Thyroid gland (tissue), 4 donors: ENCODE data around the gene KRT73. TPM values are rescaled to one million over a fixed set of nuclear protein-coding genes. Genes with fewer than 3 reads are reported as not detected.

ENCODE experiments used
- DNase-seq, 2 donors: peaks; one replicate each; pipeline ENCODE4 v3.0.0-alpha.2; 2019
- H3K27ac ChIP-seq, 3 donors: fragments of 200-600 bp; sonication (generic); 1 replicate in 2 of 3; 2 replicates in 1 of 3; pipeline ENCODE4 v1.5.1; 2016 to 2019; ENCODE audit warnings: mild to moderate bottlenecking in 1 of 3, moderate library complexity in 1 of 3
- H3K27me3 ChIP-seq: fragments of 200-600 bp; sonication (generic); one replicate; pipeline ENCODE4 v1.5.1; 2019
- H3K36me3 ChIP-seq, 2 donors: fragments of 200-600 bp; sonication (generic); one replicate each; pipeline ENCODE4 v1.5.1; 2016 to 2019
- H3K4me1 ChIP-seq, 2 donors: fragments of 200-600 bp; sonication (generic); one replicate each; pipeline ENCODE4 v1.5.1; 2017 to 2019
- H3K4me3 ChIP-seq, 3 donors: fragments of 200-600 bp; sonication (generic); replicated peaks in 1 of 3; 1 replicate in 2 of 3; 2 replicates in 1 of 3; pipeline ENCODE4 v1.5.1; 2016; ENCODE audit warnings: mild to moderate bottlenecking in 1 of 3
- H3K9me3 ChIP-seq: fragments of 200-600 bp; sonication (generic); one replicate; pipeline ENCODE4 v1.5.1; 2017
- POLR2A ChIP-seq, 2 donors: fragments of 450-650 bp; IDR thresholded peaks; one replicate each; pipeline ENCODE4 v1.6.1; 2017; ENCODE audit warnings: antibody characterized with exemption in 2 of 2, mild to moderate bottlenecking in 2 of 2, moderate library complexity in 1 of 2
- WGBS, 2 donors: methylation state at CpG; one replicate each; pipeline ENCODE4 v1.1.5; 2017; 5-methylcytosine and 5-hydroxymethylcytosine counted together
- intact Hi-C: fragments of 100-400 bp; cut with DNase I; formaldehyde crosslinking; loops from one replicate; pipeline ENCODE4 v1.15.1; 2023
- total RNA-seq, 4 donors: library from RNA; depleted of rRNA; stranded (reverse); fragments of >200 nt; gene quantifications; one replicate each; pipeline ENCODE4 v1.2.3, GENCODE V29; 2016
- TF ChIP-seq, protein P1 (sequence below), 6 experiments: fragments of 200-600 bp in 3 of 6; fragments of 450-650 bp in 3 of 6; sonication (generic) in 3 of 6; IDR thresholded peaks; one replicate each; pipeline ENCODE4 v1.5.1; 2016 to 2019; ENCODE audit warnings: antibody characterized with exemption in 6 of 6, mild to moderate bottlenecking in 2 of 6, inconsistent platforms in 1 of 6, moderate library complexity in 1 of 6

KRT73 gene
- total RNA-seq, 4 donors from 2014 or later, result not detected

DNA sequence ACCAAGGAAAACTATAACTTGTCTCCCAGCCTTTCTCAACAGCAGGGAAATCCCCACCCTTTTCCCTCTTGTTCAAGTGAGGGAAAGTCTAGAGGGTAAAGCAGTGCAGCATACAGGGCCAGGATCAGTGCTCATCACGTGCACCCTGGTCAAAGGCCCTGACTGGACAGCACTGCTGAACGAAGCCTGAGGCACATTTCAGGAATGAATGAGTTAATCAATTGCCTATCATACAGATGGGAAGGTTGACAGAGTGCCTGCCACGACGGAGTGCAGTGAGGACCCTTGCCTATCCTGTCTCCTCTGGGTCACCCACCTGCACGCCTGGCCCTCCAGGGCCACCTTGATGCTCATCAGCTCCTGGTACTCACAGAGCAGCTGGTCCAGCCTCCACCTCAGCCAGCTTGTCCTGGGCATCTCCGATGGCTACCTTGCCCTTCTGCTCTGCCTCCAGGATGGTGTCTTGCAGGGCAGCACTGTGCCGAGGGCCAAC is 11.7 kb upstream of the KRT73 start:
- 71 to 75% methylated on average over 7 of the region's 7 CpGs for whole genome bisulfite sequencing, 2 donors
- Histone ChIP-seq H3K9me3 (no peaks in the 10 kb centered on the region), H3K27me3 (no peaks in the 10 kb centered on the region), H3K36me3 (no peaks in the 10 kb centered on the region), H3K27ac (no peak overlapping the region), H3K4me1 (no peaks in the 10 kb centered on the region), H3K4me3 (no peak overlapping the region)
- TF ChIP-seq, protein P1, sequence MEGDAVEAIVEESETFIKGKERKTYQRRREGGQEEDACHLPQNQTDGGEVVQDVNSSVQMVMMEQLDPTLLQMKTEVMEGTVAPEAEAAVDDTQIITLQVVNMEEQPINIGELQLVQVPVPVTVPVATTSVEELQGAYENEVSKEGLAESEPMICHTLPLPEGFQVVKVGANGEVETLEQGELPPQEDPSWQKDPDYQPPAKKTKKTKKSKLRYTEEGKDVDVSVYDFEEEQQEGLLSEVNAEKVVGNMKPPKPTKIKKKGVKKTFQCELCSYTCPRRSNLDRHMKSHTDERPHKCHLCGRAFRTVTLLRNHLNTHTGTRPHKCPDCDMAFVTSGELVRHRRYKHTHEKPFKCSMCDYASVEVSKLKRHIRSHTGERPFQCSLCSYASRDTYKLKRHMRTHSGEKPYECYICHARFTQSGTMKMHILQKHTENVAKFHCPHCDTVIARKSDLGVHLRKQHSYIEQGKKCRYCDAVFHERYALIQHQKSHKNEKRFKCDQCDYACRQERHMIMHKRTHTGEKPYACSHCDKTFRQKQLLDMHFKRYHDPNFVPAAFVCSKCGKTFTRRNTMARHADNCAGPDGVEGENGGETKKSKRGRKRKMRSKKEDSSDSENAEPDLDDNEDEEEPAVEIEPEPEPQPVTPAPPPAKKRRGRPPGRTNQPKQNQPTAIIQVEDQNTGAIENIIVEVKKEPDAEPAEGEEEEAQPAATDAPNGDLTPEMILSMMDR (IDR thresholded peaks at IDR 0.05), result no peak
- no peak for TF ChIP-seq POLR2A (IDR thresholded peaks at IDR 0.05)
- no peak for DNase-seq
- intact Hi-C loops, result no loop called here

DNA sequence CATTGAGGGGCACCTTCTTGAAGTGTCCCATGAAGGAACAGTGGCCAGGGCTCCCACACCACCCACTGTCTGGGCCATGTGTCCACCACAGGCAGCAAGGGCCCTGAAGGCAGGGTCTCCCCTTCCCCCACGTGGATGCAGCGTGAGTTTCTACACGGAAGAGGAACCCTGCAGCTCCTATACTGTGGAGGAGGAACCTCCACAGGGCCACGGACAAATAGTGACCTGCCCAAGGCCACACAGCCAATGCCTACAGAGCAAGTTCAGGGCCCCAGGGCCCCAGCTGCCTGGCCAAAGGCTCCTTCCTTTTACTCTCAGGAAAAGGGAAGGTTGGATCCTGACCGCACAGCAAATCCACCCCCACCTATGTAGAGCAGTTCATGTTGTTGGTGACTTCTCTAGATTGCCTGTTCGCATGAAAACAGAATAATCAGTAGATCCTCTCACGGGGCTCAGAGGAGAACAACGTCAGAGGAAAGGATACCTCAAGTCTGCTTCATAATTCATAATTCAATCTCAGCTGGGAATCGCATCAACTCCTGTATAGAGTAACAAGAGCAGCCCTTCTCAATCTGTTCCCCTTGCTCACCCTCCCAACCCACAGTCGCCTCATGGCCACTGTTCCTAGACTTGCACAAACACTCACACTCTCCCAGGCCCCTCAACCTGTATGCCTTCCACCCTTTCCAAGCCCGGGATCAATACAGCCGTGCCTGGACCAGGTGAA is 11.1 kb upstream of the KRT73 start:
- no peaks in the 10 kb centered on the region for H3K27me3 ChIP-seq
- intact Hi-C loops, result no loop called here
- H3K9me3 ChIP-seq, result no peaks in the 10 kb centered on the region
- no peaks in the 10 kb centered on the region for H3K4me1 ChIP-seq
- WGBS, 2 donors, result 85 to 94% methylated on average over 12 of the region's 12 CpGs
- TF ChIP-seq, protein P1 (IDR thresholded peaks at IDR 0.05), result no peak
- no peak for TF ChIP-seq POLR2A (IDR thresholded peaks at IDR 0.05)
- DNase-seq, result no peak
- H3K27ac ChIP-seq, result no peak overlapping the region
- H3K36me3 ChIP-seq, result no peaks in the 10 kb centered on the region
- no peak overlapping the region for H3K4me3 ChIP-seq

DNA sequence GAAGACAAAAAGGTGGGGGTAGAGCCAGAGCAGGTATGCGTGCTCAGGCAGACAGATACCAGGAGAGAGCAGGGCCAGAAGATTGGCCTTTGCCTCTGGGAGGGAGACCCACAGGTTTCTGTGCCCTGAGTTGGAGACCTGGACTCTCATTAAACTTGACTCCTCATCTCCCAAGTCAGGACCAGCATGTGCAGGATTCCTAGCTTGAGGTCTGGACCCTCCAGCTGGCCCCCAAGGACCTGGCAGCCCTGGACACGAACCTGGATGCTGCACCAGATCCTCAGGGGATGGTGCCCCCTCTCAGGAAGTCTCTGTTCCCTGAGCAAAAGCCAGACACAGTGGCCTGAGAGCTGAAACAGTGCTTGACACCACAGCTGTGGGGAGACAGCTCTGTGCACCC is 10.5 kb upstream of the KRT73 start:
- intact Hi-C loops, result no loop called here
- H3K27me3 ChIP-seq, result no peaks in the 10 kb centered on the region
- H3K4me1 ChIP-seq, result no peaks in the 10 kb centered on the region
- no peak overlapping the region for H3K27ac ChIP-seq
- H3K9me3 ChIP-seq, result no peaks in the 10 kb centered on the region
- no peak overlapping the region for H3K4me3 ChIP-seq
- no peaks in the 10 kb centered on the region for H3K36me3 ChIP-seq
- TF ChIP-seq POLR2A (IDR thresholded peaks at IDR 0.05), result no peak
- TF ChIP-seq, protein P1 (IDR thresholded peaks at IDR 0.05), result no peak
- WGBS, 2 donors, result 80 to 90% methylated on average over 2 of the region's 2 CpGs
- DNase-seq, result no peak

DNA sequence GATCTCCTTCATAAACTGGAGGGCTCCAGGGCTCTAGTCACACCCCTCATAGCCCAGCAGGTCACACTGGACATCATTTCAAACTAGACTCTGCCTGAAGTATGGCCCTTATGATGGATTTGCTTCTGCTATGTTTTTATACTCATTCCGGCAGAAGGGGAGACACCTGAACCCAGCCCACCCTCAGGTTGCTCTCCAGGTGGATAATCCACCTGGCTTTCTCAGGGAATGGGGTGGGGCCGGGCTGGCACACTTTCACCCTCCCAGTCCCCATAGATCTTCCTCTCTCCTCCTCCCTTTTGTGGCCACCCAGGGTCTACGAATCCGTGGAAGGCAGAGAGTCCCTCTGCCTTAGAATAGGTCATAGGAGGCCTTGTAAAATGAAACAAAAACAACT is 9.8 kb upstream of the KRT73 start:
- Histone ChIP-seq H3K4me3 (no peak overlapping the region), H3K27ac (no peak overlapping the region), H3K9me3 (no peaks in the 10 kb centered on the region), H3K27me3 (no peaks in the 10 kb centered on the region), H3K4me1 (no peaks in the 10 kb centered on the region), H3K36me3 (no peaks in the 10 kb centered on the region)
- intact Hi-C loops, result no loop called here
- DNase-seq, result no peak
- no peak for TF ChIP-seq POLR2A (IDR thresholded peaks at IDR 0.05)
- TF ChIP-seq, protein P1 (IDR thresholded peaks at IDR 0.05), result no peak
- 82 to 83% methylated on average over 4 of the region's 4 CpGs for WGBS, 2 donors

DNA sequence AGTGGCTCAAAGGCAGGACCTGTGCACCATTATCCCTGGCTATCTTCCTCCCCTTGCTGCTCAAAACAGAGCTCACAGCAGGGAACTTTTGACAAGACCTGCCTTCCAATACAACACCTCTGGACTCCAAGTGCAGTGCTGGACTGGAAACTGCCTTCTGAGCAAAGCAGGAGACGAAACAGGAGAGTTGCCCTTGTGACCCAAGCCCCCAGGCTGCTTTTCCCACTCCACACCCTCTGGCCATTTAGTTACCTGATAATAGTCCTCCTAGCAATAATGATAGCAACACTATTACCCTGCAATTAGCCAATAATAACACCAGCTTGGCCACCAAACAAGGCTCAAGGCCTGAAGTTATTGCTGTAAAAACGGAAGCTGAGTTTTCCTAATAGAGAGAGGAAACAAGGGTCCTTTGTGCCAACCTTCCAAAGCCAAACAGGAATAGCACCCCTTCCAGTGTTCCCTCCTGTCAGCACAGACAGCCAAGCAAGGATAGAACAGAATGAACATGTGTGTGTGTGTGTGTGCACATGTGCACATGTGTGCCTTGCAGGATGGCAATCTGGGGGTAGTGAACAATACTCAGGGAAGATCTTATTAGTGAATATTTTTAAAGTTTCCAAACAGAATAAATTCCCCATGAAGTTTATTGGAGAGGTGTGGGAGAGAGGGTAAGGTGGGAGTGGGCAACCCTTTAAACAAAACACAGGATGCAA is 9.2 kb upstream of the KRT73 start:
- Histone ChIP-seq H3K36me3 (no peaks in the 10 kb centered on the region), H3K4me1 (no peaks in the 10 kb centered on the region), H3K27me3 (no peaks in the 10 kb centered on the region), H3K9me3 (no peaks in the 10 kb centered on the region), H3K4me3 (no peak overlapping the region), H3K27ac (no peak overlapping the region)
- no peak for TF ChIP-seq POLR2A (IDR thresholded peaks at IDR 0.05)
- intact Hi-C loops, result no loop called here
- 67 to 83% methylated on average over 2 of the region's 2 CpGs for WGBS, 2 donors
- no peak for DNase-seq
